ENCODE results near the gene TUBE1.

TUBE1 gene

GRCh38 chr6:112041535-112041934, 45.7 kb downstream of the TUBE1 start:
- H3K9ac ChIP-seq (ENCODE audit: insufficient read length, low read depth), result no peak overlapping the region
- H3K4me1 ChIP-seq (ENCODE audit: insufficient read depth, insufficient read length), result no peaks in the 10 kb centered on the region
- no peaks in the 10 kb centered on the region for H3K9me3 ChIP-seq (ENCODE audit: insufficient read depth, low read length)
- no peaks in the 10 kb centered on the region for H3K27me3 ChIP-seq (ENCODE audit: insufficient read depth, insufficient read length)
- TF ChIP-seq ZNF274 (IDR thresholded peaks at IDR 0.05; ENCODE audit: low read depth, low read length), result no peak
- TF ChIP-seq YY1 (IDR thresholded peaks at IDR 0.05; ENCODE audit: insufficient read depth, insufficient read length), result no peak
- TF ChIP-seq SUZ12 (IDR thresholded peaks at IDR 0.05; ENCODE audit: extremely low read depth, insufficient read depth, insufficient read length), result no peak
- H3K36me3 ChIP-seq (ENCODE audit: insufficient read depth, insufficient read length, low read length), result no peaks in the 10 kb centered on the region
- no peak overlapping the region for H3K4me3 ChIP-seq (ENCODE audit: insufficient read length, low read depth)
- DNase-seq (ENCODE audit: low read depth, low spot score), result no peak

DNA sequence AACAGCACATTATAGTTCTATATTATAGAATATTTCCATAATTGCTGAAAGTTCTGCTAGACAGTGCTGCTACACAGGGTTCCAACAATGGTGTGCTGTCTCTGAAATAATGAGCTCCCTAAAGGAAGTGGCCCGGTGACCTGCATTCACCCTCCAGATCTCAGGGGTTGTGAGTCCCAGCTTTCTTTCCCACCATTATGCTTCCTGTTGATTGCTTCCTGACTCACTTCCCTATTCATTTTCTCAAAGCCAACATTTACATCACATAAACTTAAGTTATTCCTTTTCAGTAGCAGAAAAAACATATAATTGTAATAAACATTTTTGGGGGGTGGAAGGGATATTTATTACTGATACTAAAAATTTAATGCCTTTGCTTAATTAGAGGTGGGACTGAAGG, 46.3 kb downstream of the TUBE1 start:
- H3K27me3 ChIP-seq (ENCODE audit: insufficient read depth, insufficient read length), result no peaks in the 10 kb centered on the region
- no peaks in the 10 kb centered on the region for H3K36me3 ChIP-seq (ENCODE audit: insufficient read depth, insufficient read length, low read length)
- DNase-seq (ENCODE audit: low read depth, low spot score), result no peak

DNA sequence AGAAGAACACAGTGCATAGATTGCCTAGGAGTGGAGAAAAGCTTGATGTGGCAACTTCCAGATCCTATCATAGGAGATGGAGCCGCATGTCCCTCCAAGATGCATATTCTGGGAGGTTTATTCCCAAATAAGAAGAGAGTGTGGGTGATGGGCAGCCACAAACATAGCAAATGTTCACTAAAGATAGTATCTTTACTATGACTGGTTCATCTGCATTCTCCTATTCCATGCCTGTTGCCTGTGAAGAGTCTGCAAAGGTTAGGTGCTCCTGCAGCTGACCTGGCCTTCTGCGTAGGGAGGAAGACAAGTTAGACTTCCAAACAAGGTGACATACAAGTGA, 47.9 kb downstream of the TUBE1 start:
- no peaks in the 10 kb centered on the region for H3K27me3 ChIP-seq (ENCODE audit: insufficient read depth, insufficient read length)
- no peaks in the 10 kb centered on the region for H3K9me3 ChIP-seq (ENCODE audit: insufficient read depth, low read length)
- no peak for DNase-seq (ENCODE audit: low read depth, low spot score)
- no peak overlapping the region for H3K9ac ChIP-seq (ENCODE audit: insufficient read length, low read depth)
- no peaks in the 10 kb centered on the region for H3K36me3 ChIP-seq (ENCODE audit: insufficient read depth, insufficient read length, low read length)
- H3K4me1 ChIP-seq (ENCODE audit: insufficient read depth, insufficient read length), result no peaks in the 10 kb centered on the region
- TF ChIP-seq ZNF274 (IDR thresholded peaks at IDR 0.05; ENCODE audit: low read depth, low read length) (no peak), SUZ12 (IDR thresholded peaks at IDR 0.05; ENCODE audit: extremely low read depth, insufficient read depth, insufficient read length) (no peak)
- no peak overlapping the region for H3K4me3 ChIP-seq (ENCODE audit: insufficient read length, low read depth)

More for the DNA sequence above, 46.3 kb downstream of the TUBE1 start:
- Histone ChIP-seq H3K4me3 (ENCODE audit: insufficient read length, low read depth) (no peak overlapping the region), H3K9me3 (ENCODE audit: insufficient read depth, low read length) (no peaks in the 10 kb centered on the region), H3K9ac (ENCODE audit: insufficient read length, low read depth) (no peak overlapping the region), H3K4me1 (ENCODE audit: insufficient read depth, insufficient read length) (no peaks in the 10 kb centered on the region)
- TF ChIP-seq YY1 (IDR thresholded peaks at IDR 0.05; ENCODE audit: insufficient read depth, insufficient read length), result no peak
- TF ChIP-seq SUZ12 (IDR thresholded peaks at IDR 0.05; ENCODE audit: extremely low read depth, insufficient read depth, insufficient read length), result no peak
- TF ChIP-seq ZNF274 (IDR thresholded peaks at IDR 0.05; ENCODE audit: low read depth, low read length), result no peak

DNA sequence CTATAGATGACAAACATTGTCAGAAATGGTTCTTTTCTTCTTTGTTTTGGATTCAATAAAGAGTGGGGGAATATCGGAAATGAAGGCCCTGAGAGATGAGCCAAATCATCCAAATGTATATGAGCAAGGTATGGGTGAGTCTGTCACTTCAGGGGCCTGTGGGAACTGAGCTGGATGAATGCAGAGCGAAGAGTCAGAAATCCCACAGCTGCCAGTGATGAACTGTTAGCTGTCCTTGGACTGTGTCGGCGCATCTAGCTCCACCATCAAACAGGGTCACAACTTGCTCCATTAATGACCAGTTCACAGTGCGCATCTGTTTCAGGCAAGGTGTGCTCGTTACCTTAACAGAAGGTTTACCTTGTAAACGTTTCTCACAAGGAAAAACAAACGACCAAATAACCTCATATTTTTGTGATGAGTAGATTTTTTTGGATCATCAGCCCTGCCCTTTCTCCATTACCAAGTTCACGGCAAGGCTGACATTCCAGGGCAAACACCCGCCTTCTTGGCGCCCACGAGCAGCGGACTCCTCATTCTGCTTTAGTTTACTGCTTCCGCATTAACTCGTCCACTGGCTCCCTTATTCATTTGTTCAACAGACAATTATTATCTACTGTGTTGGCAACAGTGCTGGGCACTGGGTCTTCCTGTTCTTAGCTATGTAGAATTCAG, 48.4 kb downstream of the TUBE1 start:
- no peaks in the 10 kb centered on the region for H3K27me3 ChIP-seq (ENCODE audit: insufficient read depth, insufficient read length)
- TF ChIP-seq ZNF274 (IDR thresholded peaks at IDR 0.05; ENCODE audit: low read depth, low read length) (no peak), YY1 (IDR thresholded peaks at IDR 0.05; ENCODE audit: insufficient read depth, insufficient read length) (no peak), SUZ12 (IDR thresholded peaks at IDR 0.05; ENCODE audit: extremely low read depth, insufficient read depth, insufficient read length) (no peak)
- H3K4me3 ChIP-seq (ENCODE audit: insufficient read length, low read depth), result no peak overlapping the region
- no peaks in the 10 kb centered on the region for H3K9me3 ChIP-seq (ENCODE audit: insufficient read depth, low read length)
- no peaks in the 10 kb centered on the region for H3K4me1 ChIP-seq (ENCODE audit: insufficient read depth, insufficient read length)
- H3K36me3 ChIP-seq (ENCODE audit: insufficient read depth, insufficient read length, low read length), result no peaks in the 10 kb centered on the region
- DNase-seq (ENCODE audit: low read depth, low spot score), result no peak
- H3K9ac ChIP-seq (ENCODE audit: insufficient read length, low read depth), result no peak overlapping the region

DNA sequence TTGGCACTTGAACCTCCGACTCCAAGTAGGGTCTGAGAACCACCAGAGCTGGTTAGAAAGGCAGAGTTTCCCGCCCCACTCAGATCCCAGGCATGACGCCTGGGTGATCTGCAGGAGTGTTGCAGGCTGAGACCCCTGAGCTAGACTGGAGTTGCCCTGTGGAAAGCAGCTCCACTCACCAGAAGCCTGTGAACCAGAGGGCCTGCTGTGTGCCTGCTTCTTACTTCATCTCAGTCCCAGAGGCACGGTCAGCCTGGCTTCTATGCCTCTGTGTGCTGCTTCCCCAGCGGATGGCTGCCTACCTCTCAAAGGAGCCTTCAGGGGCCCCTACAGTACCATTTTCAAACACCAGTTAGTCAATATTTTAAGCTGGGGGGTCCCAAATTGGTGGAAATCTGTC, 49.0 kb downstream of the TUBE1 start:
- no peaks in the 10 kb centered on the region for H3K4me1 ChIP-seq (ENCODE audit: insufficient read depth, insufficient read length)
- no peaks in the 10 kb centered on the region for H3K36me3 ChIP-seq (ENCODE audit: insufficient read depth, insufficient read length, low read length)
- no peak overlapping the region for H3K4me3 ChIP-seq (ENCODE audit: insufficient read length, low read depth)
- TF ChIP-seq ZNF274 (IDR thresholded peaks at IDR 0.05; ENCODE audit: low read depth, low read length), result no peak
- TF ChIP-seq YY1 (IDR thresholded peaks at IDR 0.05; ENCODE audit: insufficient read depth, insufficient read length), result no peak
- TF ChIP-seq SUZ12 (IDR thresholded peaks at IDR 0.05; ENCODE audit: extremely low read depth, insufficient read depth, insufficient read length), result no peak
- no peak overlapping the region for H3K9ac ChIP-seq (ENCODE audit: insufficient read length, low read depth)
- H3K9me3 ChIP-seq (ENCODE audit: insufficient read depth, low read length), result no peaks in the 10 kb centered on the region
- no peaks in the 10 kb centered on the region for H3K27me3 ChIP-seq (ENCODE audit: insufficient read depth, insufficient read length)
- no peak for DNase-seq (ENCODE audit: low read depth, low spot score)

DNA sequence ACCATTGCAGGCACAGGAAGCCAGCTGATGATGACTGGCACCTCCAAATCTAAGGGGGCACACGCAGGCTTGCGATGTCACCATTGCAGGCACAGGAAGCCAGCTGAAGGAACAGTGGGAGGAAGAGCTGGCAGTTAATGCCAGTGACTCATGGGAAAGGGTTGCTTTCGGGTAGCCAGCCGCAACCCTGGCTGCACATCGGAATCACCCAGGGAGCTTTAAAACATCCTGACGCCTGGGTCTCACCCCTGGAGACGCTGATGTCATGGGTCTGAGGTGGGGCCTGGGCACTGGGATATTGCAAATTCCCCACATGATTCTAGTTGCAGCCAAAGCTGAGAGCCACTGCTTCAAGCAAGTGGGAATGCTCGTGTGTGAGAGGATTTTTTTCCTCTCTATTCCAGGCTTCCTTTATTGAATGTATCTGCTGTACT, 49.5 kb downstream of the TUBE1 start:
- no peak for DNase-seq (ENCODE audit: low read depth, low spot score)
- H3K36me3 ChIP-seq (ENCODE audit: insufficient read depth, insufficient read length, low read length), result no peaks in the 10 kb centered on the region
- no peaks in the 10 kb centered on the region for H3K9me3 ChIP-seq (ENCODE audit: insufficient read depth, low read length)
- H3K4me1 ChIP-seq (ENCODE audit: insufficient read depth, insufficient read length), result no peaks in the 10 kb centered on the region
- TF ChIP-seq ZNF274 (IDR thresholded peaks at IDR 0.05; ENCODE audit: low read depth, low read length) (no peak), YY1 (IDR thresholded peaks at IDR 0.05; ENCODE audit: insufficient read depth, insufficient read length) (no peak), SUZ12 (IDR thresholded peaks at IDR 0.05; ENCODE audit: extremely low read depth, insufficient read depth, insufficient read length) (no peak)
- no peaks in the 10 kb centered on the region for H3K27me3 ChIP-seq (ENCODE audit: insufficient read depth, insufficient read length)
- no peak overlapping the region for H3K9ac ChIP-seq (ENCODE audit: insufficient read length, low read depth)
- no peak overlapping the region for H3K4me3 ChIP-seq (ENCODE audit: insufficient read length, low read depth)

DNA sequence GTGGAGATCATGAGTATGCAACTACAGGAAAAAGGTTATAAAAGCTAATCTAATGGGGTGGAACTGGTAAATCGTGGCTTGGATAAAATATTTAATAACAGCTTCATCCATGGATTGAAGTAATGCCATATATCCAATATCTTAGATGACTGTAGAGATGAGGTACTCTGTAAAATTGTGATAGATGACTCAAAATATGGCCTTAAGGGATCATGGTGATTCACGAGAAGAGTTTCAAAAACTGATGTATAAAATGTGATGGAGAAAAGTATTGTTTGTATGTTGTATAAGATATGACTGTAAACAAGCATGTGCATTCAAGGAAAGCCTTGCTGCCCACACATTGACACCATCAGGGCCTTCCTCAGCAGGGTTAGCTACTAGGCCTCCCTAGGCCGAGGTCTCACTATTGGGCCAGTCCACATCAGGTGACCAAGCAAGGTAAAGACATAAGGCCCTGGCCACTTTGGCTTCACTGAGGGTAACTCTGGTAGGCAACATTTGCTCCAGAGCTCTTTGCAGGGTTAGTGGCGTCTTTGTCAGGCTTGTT, 51.1 kb downstream of the TUBE1 start:
- no peak for DNase-seq (ENCODE audit: low read depth, low spot score)
- Histone ChIP-seq H3K27me3 (ENCODE audit: insufficient read depth, insufficient read length) (no peaks in the 10 kb centered on the region), H3K9ac (ENCODE audit: insufficient read length, low read depth) (no peak overlapping the region), H3K36me3 (ENCODE audit: insufficient read depth, insufficient read length, low read length) (no peaks in the 10 kb centered on the region), H3K4me1 (ENCODE audit: insufficient read depth, insufficient read length) (no peaks in the 10 kb centered on the region), H3K4me3 (ENCODE audit: insufficient read length, low read depth) (no peak overlapping the region), H3K9me3 (ENCODE audit: insufficient read depth, low read length) (no peaks in the 10 kb centered on the region)
- TF ChIP-seq YY1 (IDR thresholded peaks at IDR 0.05; ENCODE audit: insufficient read depth, insufficient read length), result no peak
